Thoracic aorta (tissue), 2 donors: ENCODE results near the gene NOVA1. TPM values are rescaled to one million over a fixed set of nuclear protein-coding genes. Genes with fewer than 3 reads are reported as not detected.

Experiments
- ATAC-seq: fragments of 150-250 bp; one replicate; pipeline ENCODE4 v1.8.0; 2017; ENCODE audit warnings: low read depth; ENCODE audit not compliant: insufficient number of reproducible peaks, low FRiP score
- DNase-seq: peaks from one replicate; pipeline ENCODE4 v3.0.0-alpha.2; 2020; ENCODE audit warnings: low spot score
- H3K27ac ChIP-seq, 2 donors: fragments of 200-600 bp; sonication (generic); 1 replicate in 1 of 2; 2 replicates in 1 of 2; pipeline ENCODE4 v1.5.1; 2016; ENCODE audit warnings: mild to moderate bottlenecking in 2 of 2, moderate library complexity in 2 of 2
- H3K27me3 ChIP-seq: fragments of 200-600 bp; sonication (generic); replicated peaks from 2 replicates; pipeline ENCODE4 v1.6.0; 2016; ENCODE audit warnings: mild to moderate bottlenecking; ENCODE audit not compliant: insufficient read depth
- H3K36me3 ChIP-seq: fragments of 200-600 bp; sonication (generic); one replicate; pipeline ENCODE4 v1.5.1; 2016
- H3K4me1 ChIP-seq, 2 donors: fragments of 200-600 bp; sonication (generic); 1 replicate in 1 of 2; 2 replicates in 1 of 2; pipeline versions ENCODE4 v1.5.1 to v1.6.0; 2016; ENCODE audit warnings: low read depth in 2 of 2, mild to moderate bottlenecking in 1 of 2; ENCODE audit not compliant: control insufficient read depth in 1 of 2
- H3K4me3 ChIP-seq: fragments of 200-600 bp; sonication (generic); 2 replicates; pipeline ENCODE4 v1.5.1; 2016; ENCODE audit warnings: mild to moderate bottlenecking
- H3K9me3 ChIP-seq: fragments of 200-600 bp; sonication (generic); 2 replicates; pipeline ENCODE4 v1.5.1; 2016
- total RNA-seq, 2 donors: library from RNA; depleted of rRNA; stranded (reverse); fragments of >200 nt; gene quantifications; one replicate each; pipeline versions ENCODE4 v1.1.0 to v1.2.3, GENCODE V29; 2016
- TF ChIP-seq, protein P1 (sequence below): fragments of 200-600 bp; sonication (generic); IDR thresholded peaks from one replicate; pipeline ENCODE4 v1.5.1; 2019; ENCODE audit warnings: antibody characterized with exemption

Gene NOVA1
- total RNA-seq, 2 donors from 2014 or later: 10.2 to 11.0 TPM

DNA sequence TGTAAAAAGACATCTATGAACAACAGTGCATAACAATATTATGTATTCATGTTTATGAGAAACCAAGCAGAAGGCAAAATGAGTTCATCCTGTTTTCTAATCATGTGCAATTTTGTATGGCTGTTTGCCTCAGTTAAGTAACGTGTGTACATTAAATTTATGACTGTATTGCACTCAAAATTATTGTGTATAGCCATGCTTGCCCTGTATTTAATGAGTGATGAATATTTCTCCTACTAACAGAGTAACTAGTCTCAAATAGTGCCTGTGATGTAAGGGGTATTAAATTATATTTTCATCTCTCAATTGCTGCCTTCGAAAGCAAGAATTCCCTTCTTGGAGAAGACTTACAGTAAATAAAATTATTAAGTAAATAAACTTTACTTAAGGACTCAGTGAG lies 154.2 kb downstream of the NOVA1 start:
- Histone ChIP-seq H3K4me3 (no peak overlapping the region), H3K27ac (no peak overlapping the region), H3K27me3 (no peaks in the 10 kb centered on the region), H3K36me3 (no peaks in the 10 kb centered on the region), H3K4me1 (no peaks in the 10 kb centered on the region), H3K9me3 (no peaks in the 10 kb centered on the region)
- no peak for DNase-seq
- ATAC-seq: no peak
- TF ChIP-seq, protein P1, sequence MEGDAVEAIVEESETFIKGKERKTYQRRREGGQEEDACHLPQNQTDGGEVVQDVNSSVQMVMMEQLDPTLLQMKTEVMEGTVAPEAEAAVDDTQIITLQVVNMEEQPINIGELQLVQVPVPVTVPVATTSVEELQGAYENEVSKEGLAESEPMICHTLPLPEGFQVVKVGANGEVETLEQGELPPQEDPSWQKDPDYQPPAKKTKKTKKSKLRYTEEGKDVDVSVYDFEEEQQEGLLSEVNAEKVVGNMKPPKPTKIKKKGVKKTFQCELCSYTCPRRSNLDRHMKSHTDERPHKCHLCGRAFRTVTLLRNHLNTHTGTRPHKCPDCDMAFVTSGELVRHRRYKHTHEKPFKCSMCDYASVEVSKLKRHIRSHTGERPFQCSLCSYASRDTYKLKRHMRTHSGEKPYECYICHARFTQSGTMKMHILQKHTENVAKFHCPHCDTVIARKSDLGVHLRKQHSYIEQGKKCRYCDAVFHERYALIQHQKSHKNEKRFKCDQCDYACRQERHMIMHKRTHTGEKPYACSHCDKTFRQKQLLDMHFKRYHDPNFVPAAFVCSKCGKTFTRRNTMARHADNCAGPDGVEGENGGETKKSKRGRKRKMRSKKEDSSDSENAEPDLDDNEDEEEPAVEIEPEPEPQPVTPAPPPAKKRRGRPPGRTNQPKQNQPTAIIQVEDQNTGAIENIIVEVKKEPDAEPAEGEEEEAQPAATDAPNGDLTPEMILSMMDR: no peak

DNA sequence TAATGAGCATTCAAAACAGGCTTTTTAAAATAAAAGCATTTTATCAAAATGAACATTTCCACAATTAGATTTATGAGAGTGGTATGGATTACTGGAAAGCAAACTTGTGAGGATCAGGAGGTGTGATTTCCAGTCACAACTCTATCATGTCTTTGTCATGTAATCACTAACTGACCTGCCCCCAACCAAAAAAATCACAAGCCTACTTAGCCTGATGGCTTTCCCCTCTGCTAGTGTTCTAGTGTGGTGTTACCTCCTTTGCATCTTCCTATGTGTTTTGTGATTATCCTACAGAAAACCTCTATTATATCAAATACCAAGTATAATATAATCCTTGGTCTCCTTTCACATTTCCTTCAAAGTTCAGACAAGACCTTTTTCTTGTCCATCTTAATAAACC lies 168.6 kb downstream of the NOVA1 start:
- TF ChIP-seq, protein P1: no peak
- no peaks in the 10 kb centered on the region for H3K36me3 ChIP-seq
- H3K4me1 ChIP-seq: no peaks in the 10 kb centered on the region
- no peak overlapping the region for H3K4me3 ChIP-seq
- no peaks in the 10 kb centered on the region for H3K27me3 ChIP-seq
- H3K9me3 ChIP-seq: no peaks in the 10 kb centered on the region
- ATAC-seq (no peak), DNase-seq (no peak)
- no peak overlapping the region for H3K27ac ChIP-seq

DNA sequence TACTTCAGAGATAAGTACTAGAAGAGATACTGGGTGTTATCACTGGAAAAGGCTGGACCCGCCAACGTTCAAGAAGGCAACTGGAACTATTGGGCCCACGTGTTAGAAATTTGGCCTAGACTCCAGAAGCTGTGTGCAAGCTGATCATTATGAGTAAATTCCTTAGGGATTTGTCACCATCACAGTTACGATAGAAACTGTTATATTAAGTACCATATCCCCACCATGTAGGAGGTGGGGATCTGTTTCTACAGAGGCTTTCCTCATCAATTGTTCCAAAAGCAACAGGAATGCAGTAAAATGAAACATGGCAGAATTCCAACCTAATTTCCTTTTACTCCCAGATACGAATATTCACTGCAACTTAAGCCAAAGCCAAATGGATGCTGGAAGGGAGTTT lies 170.7 kb downstream of the NOVA1 start:
- Histone ChIP-seq H3K27ac (no peak overlapping the region), H3K9me3 (no peaks in the 10 kb centered on the region), H3K4me3 (no peak overlapping the region), H3K36me3 (no peaks in the 10 kb centered on the region), H3K4me1 (no peaks in the 10 kb centered on the region), H3K27me3 (no peaks in the 10 kb centered on the region)
- DNase-seq: no peak
- TF ChIP-seq, protein P1: no peak
- no peak for ATAC-seq

DNA sequence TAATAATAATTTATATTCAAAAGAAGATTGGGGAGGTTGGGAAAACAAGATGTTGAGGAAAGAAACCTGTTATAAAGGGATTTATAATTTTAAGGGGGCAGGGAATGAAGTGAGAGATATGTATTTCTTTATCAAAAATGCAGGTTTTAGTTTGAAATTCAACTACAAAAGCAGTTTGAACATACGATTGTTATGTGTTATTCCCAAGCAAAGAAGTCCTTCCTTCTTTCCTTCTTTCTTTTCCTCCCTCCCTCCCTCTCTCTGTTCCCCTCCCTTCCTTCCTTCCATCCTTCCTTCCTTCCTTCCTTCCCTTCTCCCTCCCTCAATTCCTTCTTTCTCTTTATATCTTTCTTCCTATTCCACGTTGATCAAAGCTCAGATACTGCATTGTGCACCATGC lies 173.3 kb downstream of the NOVA1 start:
- Histone ChIP-seq H3K27me3 (no peaks in the 10 kb centered on the region), H3K27ac (no peak overlapping the region), H3K4me3 (no peak overlapping the region), H3K36me3 (no peaks in the 10 kb centered on the region), H3K4me1 (no peaks in the 10 kb centered on the region), H3K9me3 (no peaks in the 10 kb centered on the region)
- TF ChIP-seq, protein P1: no peak
- DNase-seq: no peak
- ATAC-seq: no peak

DNA sequence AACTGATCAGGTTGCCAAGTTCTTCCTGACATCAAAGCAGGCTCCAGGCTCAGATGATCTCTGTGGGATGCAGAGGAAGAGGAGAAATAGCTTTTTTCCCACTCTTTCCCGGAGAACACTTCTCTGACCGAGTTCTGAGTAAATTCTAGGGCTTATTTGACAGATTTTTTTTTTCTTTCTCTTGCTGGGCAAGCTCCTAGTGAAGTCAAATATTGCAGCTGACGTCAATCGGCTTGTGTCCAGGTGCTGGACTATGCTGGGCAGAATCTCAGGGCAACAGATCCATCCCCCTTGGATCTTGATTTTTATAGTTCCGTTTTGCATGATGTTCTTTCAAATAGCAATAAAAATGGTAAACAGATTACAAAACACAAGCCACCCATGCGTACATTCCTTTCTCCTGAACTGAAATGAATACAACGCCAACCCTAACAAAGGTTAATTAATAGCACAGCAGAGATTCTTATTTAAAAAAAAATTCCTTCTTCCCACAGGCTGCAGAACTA lies 182.2 kb downstream of the NOVA1 start:
- no peak for ATAC-seq
- DNase-seq: no peak
- no peaks in the 10 kb centered on the region for H3K27me3 ChIP-seq
- TF ChIP-seq, protein P1: no peak
- no peaks in the 10 kb centered on the region for H3K36me3 ChIP-seq
- H3K4me1 ChIP-seq: no peaks in the 10 kb centered on the region
- no peak overlapping the region for H3K27ac ChIP-seq
- no peak overlapping the region for H3K4me3 ChIP-seq
- no peaks in the 10 kb centered on the region for H3K9me3 ChIP-seq
